Mesenchymal stem cell (in vitro differentiated cells and primary cell): Measurements from ENCODE around the gene NUDT4.

ENCODE experiments used
- DNase-seq: peaks from one replicate; pipeline ENCODE4 v3.0.0-alpha.2; 2013
- H2AFZ ChIP-seq: one replicate; pipeline ENCODE4 v1.6.1; 2013; ENCODE audit warnings: low read depth, mild to moderate bottlenecking, control low read depth, inconsistent platforms, low read length, moderate library complexity
- H2AK5ac ChIP-seq: 2 replicates; pipeline ENCODE4 v1.6.1; 2013; ENCODE audit warnings: low read length, moderate library complexity, mild to moderate bottlenecking, inconsistent platforms; ENCODE audit not compliant: severe bottlenecking
- H2BK120ac ChIP-seq: one replicate; pipeline ENCODE4 v1.6.1; 2013; ENCODE audit warnings: low read depth, mild to moderate bottlenecking, inconsistent platforms, low read length, moderate library complexity
- H2BK12ac ChIP-seq, 2 experiments: one replicate each; pipeline ENCODE4 v1.6.1; 2013; ENCODE audit warnings: inconsistent platforms in 2 of 2, low read length in 2 of 2, mild to moderate bottlenecking in 2 of 2, moderate library complexity in 2 of 2, control low read depth in 1 of 2
- H2BK15ac ChIP-seq: one replicate; pipeline ENCODE4 v1.6.1; 2013; ENCODE audit warnings: mild to moderate bottlenecking, low read depth, inconsistent platforms; ENCODE audit not compliant: poor library complexity, severe bottlenecking
- H2BK5ac ChIP-seq: 2 replicates; pipeline ENCODE4 v1.6.1; 2013; ENCODE audit warnings: low read depth, mild to moderate bottlenecking, low read length, control low read depth, inconsistent platforms; ENCODE audit not compliant: poor library complexity, severe bottlenecking
- H3K14ac ChIP-seq, 2 experiments: one replicate each; pipeline ENCODE4 v1.6.1; 2013; ENCODE audit warnings: inconsistent platforms in 2 of 2, low read length in 2 of 2, control low read depth in 1 of 2, mild to moderate bottlenecking in 1 of 2, moderate library complexity in 1 of 2
- H3K18ac ChIP-seq, 2 experiments: one replicate each; pipeline ENCODE4 v1.6.1; 2013; ENCODE audit warnings: inconsistent platforms in 2 of 2, low read length in 2 of 2, control low read depth in 1 of 2, low read depth in 1 of 2, mild to moderate bottlenecking in 1 of 2
- H3K23ac ChIP-seq, 2 experiments: one replicate each; pipeline ENCODE4 v1.6.1; 2013; ENCODE audit warnings: inconsistent platforms in 2 of 2, low read length in 2 of 2, mild to moderate bottlenecking in 2 of 2, moderate library complexity in 2 of 2, control low read depth in 1 of 2
- H3K27ac ChIP-seq: 2 replicates; pipeline ENCODE4 v1.5.1; 2013; ENCODE audit warnings: mild to moderate bottlenecking, moderate library complexity, low read length, control low read depth, inconsistent platforms; ENCODE audit not compliant: poor library complexity, severe bottlenecking
- H3K27me3 ChIP-seq, 2 experiments: 2 replicates each; pipeline versions ENCODE4 v1.6.1 to v1.7.0; 2013; ENCODE audit warnings: low read length in 2 of 2, mild to moderate bottlenecking in 2 of 2, moderate library complexity in 2 of 2, control low read depth in 1 of 2, inconsistent platforms in 1 of 2; ENCODE audit not compliant: control insufficient read depth in 1 of 2, insufficient read depth in 1 of 2
- H3K36me3 ChIP-seq, 2 experiments: 2 replicates each; pipeline versions ENCODE4 v1.6.1 to v1.7.0; 2013; ENCODE audit warnings: low read length in 2 of 2, control low read depth in 1 of 2, inconsistent platforms in 1 of 2, low read depth in 1 of 2, mild to moderate bottlenecking in 1 of 2; ENCODE audit not compliant: insufficient read depth in 2 of 2, control insufficient read depth in 1 of 2
- H3K4ac ChIP-seq, 2 experiments: one replicate each; pipeline ENCODE4 v1.6.1; 2013; ENCODE audit warnings: inconsistent platforms in 2 of 2, low read length in 2 of 2, mild to moderate bottlenecking in 2 of 2, moderate library complexity in 2 of 2, control low read depth in 1 of 2, low read depth in 1 of 2
- H3K4me1 ChIP-seq: 2 replicates; pipeline ENCODE4 v1.6.1; 2013; ENCODE audit warnings: low read depth, low read length, control low read depth; ENCODE audit not compliant: control insufficient read depth, insufficient read depth
- H3K4me2 ChIP-seq: 2 replicates; pipeline ENCODE4 v1.6.1; 2013; ENCODE audit warnings: low read length, mild to moderate bottlenecking, inconsistent platforms; ENCODE audit not compliant: poor library complexity, severe bottlenecking
- H3K4me3 ChIP-seq, 2 experiments: 2 replicates each; pipeline versions ENCODE4 v1.5.1 to v1.7.0; 2013; ENCODE audit warnings: low read length in 2 of 2, mild to moderate bottlenecking in 2 of 2, control low read depth in 1 of 2, low read depth in 1 of 2; ENCODE audit not compliant: insufficient read depth in 1 of 2
- H3K79me1 ChIP-seq: replicated peaks from 2 replicates; pipeline ENCODE4 v1.6.1; 2013; ENCODE audit warnings: mild to moderate bottlenecking, control low read depth, low read length, inconsistent platforms; ENCODE audit not compliant: poor library complexity, severe bottlenecking
- H3K9ac ChIP-seq: 2 replicates; pipeline ENCODE4 v1.7.0; 2013; ENCODE audit warnings: mild to moderate bottlenecking, low read length, moderate library complexity
- H3K9me3 ChIP-seq: 2 replicates; pipeline ENCODE4 v1.7.0; 2013; ENCODE audit warnings: mild to moderate bottlenecking, low read length; ENCODE audit not compliant: control insufficient read depth
- H4K8ac ChIP-seq: one replicate; pipeline ENCODE4 v1.6.1; 2013; ENCODE audit warnings: inconsistent platforms, mild to moderate bottlenecking, low read length, moderate library complexity
- H4K91ac ChIP-seq: one replicate; pipeline ENCODE4 v1.6.1; 2013; ENCODE audit warnings: mild to moderate bottlenecking, low read length, inconsistent platforms
- WGBS: methylation state at CpG from one replicate; pipeline ENCODE4 v1.1.7; 2013; ENCODE audit warnings: mixed read lengths; 5-methylcytosine and 5-hydroxymethylcytosine counted together

Gene NUDT4

DNA sequence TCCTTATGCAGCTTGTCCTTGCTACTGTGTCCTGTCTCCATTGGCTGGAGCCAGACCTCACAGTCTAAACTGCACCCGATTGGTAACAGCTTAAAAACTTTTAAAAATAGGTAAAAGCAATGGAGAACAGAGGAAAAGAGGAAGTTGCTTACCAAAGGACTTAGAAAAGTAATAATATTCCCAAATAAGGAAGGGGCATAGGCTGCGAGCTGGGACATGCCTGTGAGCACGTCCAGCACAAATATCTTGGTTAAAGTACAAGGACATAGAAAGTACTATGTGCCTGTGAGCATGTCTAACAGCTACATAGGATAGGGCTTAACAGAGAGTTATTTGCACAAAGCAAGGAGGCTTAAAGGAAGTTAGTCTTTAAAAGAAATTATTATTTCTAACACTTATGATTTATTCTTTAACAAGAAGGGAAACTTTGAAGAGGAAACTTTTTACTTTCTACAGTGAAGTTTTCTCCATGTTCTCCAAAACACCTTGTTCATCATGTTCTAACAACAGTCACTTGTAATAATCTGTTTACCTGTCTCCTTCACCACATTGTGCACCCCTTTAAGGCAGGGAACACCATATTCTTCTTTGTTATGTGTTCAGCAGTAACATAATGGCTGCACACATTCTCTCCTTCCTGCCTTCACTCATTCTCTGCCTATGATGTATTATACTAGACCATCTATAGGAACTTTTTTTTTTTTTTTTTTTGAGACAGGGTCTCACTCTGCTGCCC, 73.9 kb downstream of the NUDT4 start:
- Histone ChIP-seq H2BK5ac (no peak overlapping the region), H3K23ac (no peak overlapping the region), H3K4ac (no peak overlapping the region), H3K4me3 (no peak overlapping the region), H4K8ac (no peak overlapping the region), H2BK120ac (no peak overlapping the region), H2BK15ac (no peak overlapping the region), H2AFZ (no peak overlapping the region), H3K9ac (no peak overlapping the region), H2BK12ac (no peak overlapping the region), H2AK5ac (no peak overlapping the region), H3K18ac (no peak overlapping the region), H3K4me2 (no peak overlapping the region), H3K4me1 (peaks cover 2% of the 10 kb centered on the region), H3K27ac (no peak overlapping the region), H3K36me3 (no peaks in the 10 kb centered on the region), H3K14ac (no peak overlapping the region), H4K91ac (no peak overlapping the region), H3K79me1 (no peaks in the 10 kb centered on the region), H3K9me3 (no peaks in the 10 kb centered on the region), H3K27me3 (no peaks in the 10 kb centered on the region)
- no peak for DNase-seq
- WGBS, result 79% methylated on average over 3 of the region's 3 CpGs

DNA sequence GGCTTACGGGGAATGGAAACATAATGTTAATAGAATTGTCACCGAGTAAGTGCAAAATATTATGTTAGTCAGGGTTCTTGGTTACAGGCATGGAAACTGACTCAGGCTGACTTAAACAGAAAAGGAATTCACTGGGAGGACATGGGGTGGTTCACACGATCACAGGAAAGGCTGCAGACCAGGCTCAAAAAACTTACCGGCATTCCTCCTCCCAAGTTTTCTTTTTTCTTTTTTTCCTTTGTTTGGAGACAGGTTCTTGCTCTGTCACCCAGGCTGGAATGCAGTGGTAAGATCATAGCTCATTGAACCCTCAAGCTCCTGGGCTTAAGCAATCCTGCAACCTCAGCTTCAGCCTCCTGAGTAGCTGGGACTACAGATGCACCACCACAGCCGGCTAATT, 75.9 kb downstream of the NUDT4 start:
- Histone ChIP-seq H2BK12ac (no peak overlapping the region), H4K8ac (no peak overlapping the region), H3K36me3 (no peaks in the 10 kb centered on the region), H3K4me2 (no peak overlapping the region), H3K18ac (no peak overlapping the region), H3K27me3 (no peaks in the 10 kb centered on the region), H2AFZ (no peak overlapping the region), H3K23ac (no peak overlapping the region), H3K79me1 (no peaks in the 10 kb centered on the region), H3K14ac (no peak overlapping the region), H3K4me1 (peaks cover 2% of the 10 kb centered on the region), H3K4me3 (no peak overlapping the region), H3K4ac (no peak overlapping the region), H2BK15ac (no peak overlapping the region), H2AK5ac (no peak overlapping the region), H3K9ac (no peak overlapping the region), H4K91ac (no peak overlapping the region), H3K9me3 (no peaks in the 10 kb centered on the region), H3K27ac (no peak overlapping the region), H2BK120ac (no peak overlapping the region), H2BK5ac (no peak overlapping the region)
- peak; percentile 37 for DNase-seq
- WGBS, result 84% methylated on average over 5 of the region's 5 CpGs

DNA sequence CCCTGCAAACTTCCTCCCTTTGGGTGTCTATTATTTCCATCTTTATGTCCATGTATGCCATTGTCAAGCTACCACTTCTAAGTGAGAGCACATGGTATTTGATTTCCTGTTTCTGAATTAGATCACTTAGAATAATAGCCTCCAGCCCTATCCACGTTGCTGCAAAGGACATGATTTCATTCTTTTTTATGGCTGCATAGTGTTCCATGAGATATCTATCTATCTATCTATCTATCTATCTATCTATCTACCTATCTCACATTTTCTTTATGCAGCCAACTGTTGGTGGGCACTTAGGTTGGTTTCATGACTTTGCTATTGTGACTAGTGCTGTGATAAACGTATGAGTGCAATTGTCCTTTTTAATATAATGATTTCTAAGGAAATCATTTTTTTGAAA, 78.4 kb downstream of the NUDT4 start:
- Histone ChIP-seq H3K14ac (no peak overlapping the region), H2BK15ac (no peak overlapping the region), H2BK120ac (no peak overlapping the region), H3K9ac (no peak overlapping the region), H2AK5ac (no peak overlapping the region), H3K18ac (no peak overlapping the region), H3K27ac (no peak overlapping the region), H3K27me3 (no peaks in the 10 kb centered on the region), H2BK12ac (no peak overlapping the region), H3K4me2 (no peak overlapping the region), H4K91ac (no peak overlapping the region), H3K36me3 (no peaks in the 10 kb centered on the region), H3K4me1 (peaks cover 2% of the 10 kb centered on the region), H3K9me3 (no peaks in the 10 kb centered on the region), H2AFZ (no peak overlapping the region), H3K23ac (no peak overlapping the region), H2BK5ac (no peak overlapping the region), H3K79me1 (no peaks in the 10 kb centered on the region), H3K4ac (no peak overlapping the region), H3K4me3 (no peak overlapping the region), H4K8ac (no peak overlapping the region)
- no peak for DNase-seq
- no CpG with 5 or more reads among the region's 2 CpGs for WGBS
